Choroid plexus epithelial cell (primary cell): ENCODE results near the gene VTI1A.
A peak's percentile ranks its signal among the peaks of the same experiment; 100 is the strongest.
"Not testable (repeated sequence)": the region's sequence is repeated elsewhere in the genome, so short reads cannot be mapped to it uniquely, and the experiment has no call there.

Experiments used
- DNase-seq: peaks from one replicate; pipeline ENCODE4 v3.0.0-alpha.2; 2010; ENCODE audit warnings: low read depth
- H3K4me3 ChIP-seq: 2 replicates; pipeline ENCODE4 v1.5.1; 2011; ENCODE audit warnings: low read depth, mild to moderate bottlenecking, control low read depth, low read length, moderate library complexity
- CTCF ChIP-seq: conservative IDR thresholded peaks from 2 replicates; pipeline ENCODE4 v1.5.1; 2011; ENCODE audit warnings: low read depth, mild to moderate bottlenecking, control low read depth, inconsistent platforms, low read length, moderate library complexity

Gene VTI1A

GRCh38 chr10:112535531-112535951 is 88.5 kb downstream of the VTI1A start:
- no peak for DNase-seq
- peak overlapping the region; percentile 0 for H3K4me3 ChIP-seq
- TF ChIP-seq CTCF, result no peak

- H3K4me3 ChIP-seq, result no peak overlapping the region
- TF ChIP-seq CTCF, result no peak
- DNase-seq, result no peak
Measured at GRCh38 chr10:112536663-112537062, 89.6 kb downstream of the VTI1A start.

- TF ChIP-seq CTCF, result no peak
- no peak overlapping the region for H3K4me3 ChIP-seq
- DNase-seq, result no peak
Measured at GRCh38 chr10:112538168-112538567, 91.2 kb downstream of the VTI1A start.

- no peak overlapping the region for H3K4me3 ChIP-seq
- TF ChIP-seq CTCF, result no peak
- DNase-seq, result no peak
Measured at GRCh38 chr10:112539340-112539739, 92.3 kb downstream of the VTI1A start.

GRCh38 chr10:112542823-112543222 is 95.8 kb downstream of the VTI1A start:
- H3K4me3 ChIP-seq, DNase-seq: not testable (repeated sequence)

GRCh38 chr10:112546474-112546873 is 99.5 kb downstream of the VTI1A start:
- no peak for TF ChIP-seq CTCF
- DNase-seq, result no peak
- H3K4me3 ChIP-seq, result no peak overlapping the region

- no peak overlapping the region for H3K4me3 ChIP-seq
- no peak for DNase-seq
- TF ChIP-seq CTCF, result no peak
Measured at GRCh38 chr10:112548535-112549276, 101.7 kb downstream of the VTI1A start.
